ENCODE results near the gene SLC36A4. TPM values are rescaled to one million over a fixed set of nuclear protein-coding genes. Genes with fewer than 3 reads are reported as not detected.
"Not testable (repeated sequence)": the region's sequence is repeated elsewhere in the genome, so short reads cannot be mapped to it uniquely, and the experiment has no call there.

SLC36A4 gene
- polyA plus RNA-seq, 3 donors from 2014 or later: 10.3 to 29.6 (median 15.6) TPM

DNA sequence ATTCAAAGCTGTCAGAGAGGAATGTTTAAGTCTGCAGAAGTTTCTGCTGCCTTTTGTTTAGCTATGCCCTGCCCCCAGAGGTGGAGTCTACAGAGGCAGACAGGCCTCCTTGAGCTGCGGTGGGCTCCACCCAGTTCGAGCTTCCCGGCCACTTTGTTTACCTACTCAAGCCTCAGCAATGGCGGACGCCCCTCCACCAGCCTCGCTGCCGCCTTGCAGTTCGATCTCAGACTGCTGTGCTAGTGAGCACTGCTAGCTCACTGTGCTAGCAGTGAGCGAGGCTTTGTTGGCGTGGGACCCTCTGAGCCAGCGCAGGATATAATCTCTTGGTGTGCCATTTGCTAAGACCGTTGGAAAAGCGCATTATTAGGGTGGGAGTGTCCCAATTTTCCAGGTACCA lies 19.9 kb downstream of the SLC36A4 start:
- H3K36me3 Mint-ChIP-seq: peaks cover 27 to 46% (median 38%) of the 10 kb centered on the region in 3 donors
- H3K9me3 Mint-ChIP-seq: peaks cover 2 to 12% (median 7%) of the 10 kb centered on the region in 6 donors
- H3K27me3 Mint-ChIP-seq (ENCODE audit: low read depth in 3 of 3); DNase-seq; H3K4me3 Mint-ChIP-seq; H3K27ac Mint-ChIP-seq; H3K4me1 Mint-ChIP-seq: not testable (repeated sequence)

DNA sequence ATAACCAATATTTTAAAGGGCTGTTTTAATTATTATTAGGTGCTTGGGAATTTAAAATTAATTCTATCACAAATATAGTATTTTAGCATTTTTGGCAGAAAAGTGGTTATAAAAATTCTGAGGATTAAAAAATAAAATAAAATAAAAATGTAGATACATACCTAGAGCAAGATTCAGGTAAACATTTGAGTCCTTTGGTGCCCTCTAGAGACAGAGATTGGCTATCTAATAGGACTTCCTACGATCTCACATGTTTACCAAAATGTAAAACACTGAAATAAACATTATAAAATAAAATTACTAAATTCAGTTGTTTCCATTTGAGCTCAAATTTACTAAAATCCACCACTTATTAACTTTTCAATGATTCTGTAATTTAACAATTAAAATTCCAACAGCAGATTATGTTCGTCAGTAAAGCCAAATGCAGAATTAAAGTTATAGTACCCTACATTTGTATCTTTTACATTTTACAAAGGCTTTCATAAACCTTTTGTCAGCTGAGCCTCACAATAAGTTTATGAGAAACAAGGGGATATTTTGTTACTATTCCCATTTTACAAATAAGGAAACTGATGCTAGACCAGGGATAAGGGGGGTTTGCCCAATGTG lies 27.7 kb downstream of the SLC36A4 start:
- Mint-ChIP-seq H3K4me3 (no peak overlapping the region), H3K27ac (no peak overlapping the region), H3K27me3 (ENCODE audit: low read depth in 3 of 3) (no peaks in the 10 kb centered on the region), H3K4me1 (peaks cover 9 to 16% of the 10 kb centered on the region in 2 donors), H3K9me3 (no peaks in the 10 kb centered on the region), H3K36me3 (peaks cover 0 to 2% (median 0%) of the 10 kb centered on the region in 3 donors)
- DNase-seq: no peak

DNA sequence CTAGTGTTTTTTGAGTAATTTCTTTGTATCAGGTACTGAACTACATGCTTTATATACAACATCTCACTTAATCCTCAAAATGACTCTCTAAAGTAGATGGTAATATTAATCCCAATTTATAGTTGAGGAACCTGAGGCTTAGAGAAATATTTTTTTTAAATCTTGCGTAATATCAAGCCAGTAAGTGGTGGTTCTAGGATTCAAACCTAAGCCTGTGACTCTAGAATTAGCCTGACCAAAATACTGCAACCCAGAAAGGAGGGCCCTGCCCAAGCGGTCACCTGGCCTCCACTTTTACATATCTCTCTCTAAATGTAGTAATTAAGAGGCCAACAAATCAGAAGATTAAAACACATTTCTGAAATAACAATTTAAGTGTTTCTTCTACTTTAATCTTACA lies 28.6 kb downstream of the SLC36A4 start:
- DNase-seq: no peak
- H3K4me1 Mint-ChIP-seq: peaks cover 9 to 16% of the 10 kb centered on the region in 2 donors
- H3K9me3 Mint-ChIP-seq: peaks cover 0 to 1% (median 0%) of the 10 kb centered on the region in 6 donors
- no peaks in the 10 kb centered on the region for H3K27me3 Mint-ChIP-seq (ENCODE audit: low read depth in 3 of 3)
- no peak overlapping the region for H3K4me3 Mint-ChIP-seq
- peaks cover 8 to 11% (median 8%) of the 10 kb centered on the region in 3 donors for H3K36me3 Mint-ChIP-seq
- no peak overlapping the region for H3K27ac Mint-ChIP-seq

DNA sequence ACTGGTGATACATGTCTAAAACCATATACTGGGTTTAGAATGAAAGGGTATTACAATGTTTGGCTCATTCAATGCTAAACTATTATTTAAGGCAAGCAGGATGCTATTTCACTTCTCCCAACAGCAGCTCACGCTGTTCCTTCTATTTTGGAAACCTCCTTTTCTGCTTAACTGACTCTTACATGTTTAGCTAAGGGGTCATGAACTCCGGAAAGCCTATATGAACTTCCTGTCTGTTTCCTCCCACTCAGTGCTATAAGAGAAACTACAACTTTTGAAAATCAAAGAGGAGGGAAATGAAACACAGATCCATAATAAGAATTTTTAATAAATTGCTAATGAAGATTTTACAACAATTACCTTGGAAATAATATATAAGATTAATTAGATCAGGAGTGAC lies 30.9 kb downstream of the SLC36A4 start:
- no peaks in the 10 kb centered on the region for H3K27me3 Mint-ChIP-seq (ENCODE audit: low read depth in 3 of 3)
- peaks cover 0 to 1% (median 0%) of the 10 kb centered on the region in 6 donors for H3K9me3 Mint-ChIP-seq
- no peak overlapping the region for H3K4me3 Mint-ChIP-seq
- no peak overlapping the region for H3K27ac Mint-ChIP-seq
- H3K36me3 Mint-ChIP-seq: peaks cover 15 to 23% (median 18%) of the 10 kb centered on the region in 3 donors
- DNase-seq: no peak
- peaks cover 9 to 16% of the 10 kb centered on the region in 2 donors for H3K4me1 Mint-ChIP-seq

DNA sequence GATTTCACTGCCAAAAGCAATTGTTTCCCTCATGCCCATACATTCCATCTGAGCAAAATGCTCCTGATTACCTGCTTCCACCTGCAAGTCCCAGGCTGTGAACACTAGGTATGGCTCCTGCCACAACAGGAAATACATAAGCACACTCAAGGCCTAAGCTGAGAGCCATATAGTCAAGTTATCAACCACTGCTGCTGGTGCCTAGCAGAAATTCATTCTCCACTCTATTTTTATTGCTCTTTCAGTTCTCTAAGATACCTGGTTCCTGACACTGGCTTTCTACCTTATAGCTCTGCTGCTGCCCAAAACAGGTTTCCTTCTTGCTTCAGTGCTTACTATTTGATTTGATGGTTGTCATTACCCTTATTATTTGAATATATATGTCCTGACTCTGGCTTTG lies 31.6 kb downstream of the SLC36A4 start:
- no peak overlapping the region for H3K27ac Mint-ChIP-seq
- DNase-seq: no peak
- H3K4me3 Mint-ChIP-seq: no peak overlapping the region
- peaks cover 0 to 1% (median 0%) of the 10 kb centered on the region in 6 donors for H3K9me3 Mint-ChIP-seq
- H3K36me3 Mint-ChIP-seq: peaks cover 17 to 27% (median 18%) of the 10 kb centered on the region in 3 donors
- H3K27me3 Mint-ChIP-seq (ENCODE audit: low read depth in 3 of 3): no peaks in the 10 kb centered on the region
- H3K4me1 Mint-ChIP-seq: peaks cover 9 to 16% of the 10 kb centered on the region in 2 donors

DNA sequence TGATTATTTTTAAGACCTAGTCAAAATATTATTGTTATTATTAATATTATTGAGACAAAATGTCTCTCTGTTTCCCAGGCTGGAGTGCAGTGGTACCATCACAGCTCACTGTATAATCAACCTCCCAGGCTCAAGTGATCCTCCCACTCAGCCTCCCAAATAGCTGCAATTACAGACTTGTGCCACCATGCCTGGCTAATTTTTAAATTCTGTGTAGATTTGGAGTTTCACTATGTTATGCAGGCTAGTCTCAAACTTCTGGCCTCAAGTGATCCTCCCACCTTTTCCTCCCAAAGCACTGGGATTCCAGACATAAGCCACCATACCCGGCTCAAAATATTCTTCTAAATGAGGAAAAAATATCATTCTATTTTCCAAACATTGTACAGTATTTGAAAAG lies 37.0 kb downstream of the SLC36A4 start:
- H3K4me1 Mint-ChIP-seq: no peaks in the 10 kb centered on the region
- peaks cover 0 to 3% (median under 1%) of the 10 kb centered on the region in 6 donors for H3K9me3 Mint-ChIP-seq
- no peak for DNase-seq
- H3K36me3 Mint-ChIP-seq: peaks cover 31 to 48% (median 36%) of the 10 kb centered on the region in 3 donors
- no peak overlapping the region for H3K27ac Mint-ChIP-seq
- H3K4me3 Mint-ChIP-seq: no peak overlapping the region
- no peaks in the 10 kb centered on the region for H3K27me3 Mint-ChIP-seq (ENCODE audit: low read depth in 3 of 3)

DNA sequence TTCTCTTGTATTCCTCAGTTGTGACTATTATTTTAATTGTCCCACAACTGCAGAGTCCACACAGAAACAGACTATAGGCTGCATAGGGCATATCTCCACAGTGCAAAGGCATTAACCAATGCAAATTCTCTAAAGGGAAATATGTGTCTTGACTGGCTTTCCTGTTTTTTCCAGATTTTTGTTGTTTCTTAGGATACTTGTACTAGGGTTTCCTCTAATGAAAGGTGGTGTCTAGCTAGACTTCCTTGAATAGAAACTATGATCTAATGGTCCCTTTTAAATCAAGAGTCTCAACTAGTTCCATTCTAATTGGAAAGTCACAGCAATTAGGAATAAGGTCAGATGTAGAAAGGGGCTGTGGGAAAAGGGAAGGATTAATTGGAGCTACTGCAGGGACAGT lies 37.6 kb downstream of the SLC36A4 start:
- Mint-ChIP-seq H3K36me3 (peaks cover 31 to 51% (median 39%) of the 10 kb centered on the region in 3 donors), H3K27me3 (ENCODE audit: low read depth in 3 of 3) (no peaks in the 10 kb centered on the region), H3K9me3 (peaks cover 0 to 7% (median under 1%) of the 10 kb centered on the region in 6 donors)

DNA sequence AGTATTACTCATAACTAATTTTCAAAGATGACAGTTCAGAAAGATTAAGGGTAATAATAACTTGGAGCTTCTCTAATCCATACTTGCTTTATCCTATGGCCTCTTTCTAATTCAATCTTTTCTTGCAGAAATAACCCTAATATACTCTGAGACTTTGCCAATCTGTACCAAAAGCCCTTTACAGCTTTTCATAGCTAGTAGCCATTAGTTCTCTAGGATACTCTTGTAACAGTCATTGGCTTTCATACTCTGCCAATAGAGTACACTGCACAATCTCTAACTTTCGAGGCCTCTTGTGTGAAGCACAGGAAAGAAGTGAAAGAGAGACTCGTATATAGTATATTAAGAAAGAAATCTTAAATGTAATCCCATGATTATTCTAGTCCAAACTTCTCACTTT lies 38.1 kb downstream of the SLC36A4 start:
- Mint-ChIP-seq H3K36me3 (peaks cover 28 to 46% (median 36%) of the 10 kb centered on the region in 3 donors), H3K9me3 (peaks cover 0 to 7% (median under 1%) of the 10 kb centered on the region in 6 donors), H3K27ac (no peak overlapping the region), H3K27me3 (ENCODE audit: low read depth in 3 of 3) (no peaks in the 10 kb centered on the region), H3K4me1 (no peaks in the 10 kb centered on the region), H3K4me3 (no peak overlapping the region)
- no peak for DNase-seq

More for the DNA sequence above, 37.6 kb downstream of the SLC36A4 start:
- no peak for DNase-seq
- no peak overlapping the region for H3K27ac Mint-ChIP-seq
- no peaks in the 10 kb centered on the region for H3K4me1 Mint-ChIP-seq
- H3K4me3 Mint-ChIP-seq: no peak overlapping the region

DNA sequence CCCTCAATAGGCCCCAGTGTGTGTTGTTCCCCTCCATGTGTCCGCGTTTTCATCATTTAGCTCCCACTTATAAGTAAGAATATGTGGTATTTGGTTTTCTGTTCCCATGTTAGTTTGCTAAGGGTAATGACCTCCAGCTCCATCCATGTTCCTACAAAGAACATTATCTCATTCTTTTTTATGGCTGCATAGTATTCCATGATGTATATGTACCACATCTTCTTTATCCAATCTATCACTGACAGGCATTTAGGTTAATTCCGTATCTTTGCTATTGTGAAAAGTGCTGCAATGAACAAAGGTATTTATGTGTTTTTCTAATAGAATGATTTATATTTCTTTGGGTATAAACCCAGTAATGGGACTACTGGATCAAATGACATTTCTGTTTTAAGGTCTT lies 42.1 kb downstream of the SLC36A4 start:
- H3K27me3 Mint-ChIP-seq (ENCODE audit: low read depth in 3 of 3): peaks cover 0 to 2% (median 0%) of the 10 kb centered on the region in 3 donors
- DNase-seq: no peak
- peaks cover 0 to 7% (median 0%) of the 10 kb centered on the region in 6 donors for H3K9me3 Mint-ChIP-seq
- no peak overlapping the region for H3K4me3 Mint-ChIP-seq
- no peak overlapping the region for H3K27ac Mint-ChIP-seq
- H3K36me3 Mint-ChIP-seq: peaks cover 18 to 32% (median 25%) of the 10 kb centered on the region in 3 donors
- H3K4me1 Mint-ChIP-seq: no peaks in the 10 kb centered on the region

DNA sequence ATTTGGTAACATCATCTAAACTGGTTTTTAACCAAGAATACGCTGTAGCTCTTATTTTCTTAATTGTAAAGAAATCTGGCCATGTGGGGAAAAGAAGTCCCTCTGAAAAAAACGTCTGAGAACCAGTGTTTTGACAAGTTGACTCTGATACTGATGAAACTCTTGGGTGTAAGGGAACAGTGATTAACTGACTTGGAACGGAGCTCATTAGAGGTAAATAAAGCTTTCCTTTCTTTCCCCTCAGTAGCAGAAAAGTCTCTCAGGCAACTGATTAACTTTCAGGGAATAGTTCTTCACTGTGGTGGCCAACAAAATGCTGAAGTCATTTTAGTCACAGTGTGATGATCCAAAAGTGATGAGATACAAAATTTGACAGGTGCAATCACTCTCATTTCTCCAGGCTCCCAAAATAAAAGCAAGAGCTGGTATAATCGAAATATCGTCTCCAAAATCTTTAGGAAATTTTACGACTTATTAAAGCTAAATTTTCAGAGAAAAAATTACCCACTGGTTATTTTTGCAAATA lies 52.3 kb downstream of the SLC36A4 start:
- no peak for DNase-seq
- Mint-ChIP-seq H3K4me1 (no peaks in the 10 kb centered on the region), H3K27ac (no peak overlapping the region), H3K9me3 (no peaks in the 10 kb centered on the region), H3K4me3 (no peak overlapping the region), H3K36me3 (peaks cover 4 to 8% (median 7%) of the 10 kb centered on the region in 3 donors), H3K27me3 (ENCODE audit: low read depth in 3 of 3) (no peaks in the 10 kb centered on the region)

DNA sequence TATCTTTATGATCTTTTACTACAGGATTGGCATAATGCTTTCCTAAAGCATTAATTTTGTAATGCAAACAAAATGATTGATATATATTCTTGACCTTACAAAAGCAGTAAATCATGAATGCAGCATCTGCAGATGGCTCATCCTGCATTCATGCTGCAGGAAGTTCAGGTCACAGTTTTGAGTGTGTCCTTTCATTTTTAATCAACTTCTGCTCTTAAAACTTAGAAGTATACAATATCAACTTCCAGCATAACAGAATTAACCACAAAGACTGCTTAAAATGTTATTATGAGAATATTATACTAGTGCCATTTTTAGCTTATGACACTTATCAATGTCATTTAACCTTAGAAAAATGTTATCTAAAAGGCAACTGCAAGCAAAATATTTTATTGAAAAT lies 54.0 kb downstream of the SLC36A4 start:
- no peak overlapping the region for H3K27ac Mint-ChIP-seq
- H3K9me3 Mint-ChIP-seq: no peaks in the 10 kb centered on the region
- DNase-seq: no peak
- no peaks in the 10 kb centered on the region for H3K4me1 Mint-ChIP-seq
- H3K4me3 Mint-ChIP-seq: no peak overlapping the region
- H3K36me3 Mint-ChIP-seq: peaks cover 0 to 8% (median 4%) of the 10 kb centered on the region in 3 donors
- H3K27me3 Mint-ChIP-seq (ENCODE audit: low read depth in 3 of 3): no peaks in the 10 kb centered on the region

DNA sequence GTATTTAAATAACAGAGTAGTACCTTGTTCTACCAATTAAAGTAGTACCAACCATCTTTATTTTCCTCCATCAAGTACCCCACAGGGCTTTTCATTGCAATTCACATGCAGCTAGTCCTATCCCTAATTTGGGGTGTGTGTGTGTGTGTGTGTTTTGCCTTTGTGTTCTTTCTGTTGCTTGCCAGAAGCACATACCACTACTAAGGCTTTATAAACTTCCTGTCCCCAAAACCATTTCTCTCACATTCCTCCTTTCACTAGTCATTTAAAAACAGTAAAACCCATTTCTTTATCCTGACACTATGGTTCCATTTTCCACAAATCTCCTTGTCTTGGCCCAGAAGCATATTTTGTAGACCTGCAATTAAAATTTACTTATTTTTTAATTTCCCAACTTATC lies 54.6 kb downstream of the SLC36A4 start:
- H3K36me3 Mint-ChIP-seq: peaks cover 0 to 8% (median 4%) of the 10 kb centered on the region in 3 donors
- H3K27ac Mint-ChIP-seq: no peak overlapping the region
- H3K27me3 Mint-ChIP-seq (ENCODE audit: low read depth in 3 of 3): no peaks in the 10 kb centered on the region
- no peak for DNase-seq
- H3K4me1 Mint-ChIP-seq: no peaks in the 10 kb centered on the region
- no peaks in the 10 kb centered on the region for H3K9me3 Mint-ChIP-seq
- H3K4me3 Mint-ChIP-seq: no peak overlapping the region

DNA sequence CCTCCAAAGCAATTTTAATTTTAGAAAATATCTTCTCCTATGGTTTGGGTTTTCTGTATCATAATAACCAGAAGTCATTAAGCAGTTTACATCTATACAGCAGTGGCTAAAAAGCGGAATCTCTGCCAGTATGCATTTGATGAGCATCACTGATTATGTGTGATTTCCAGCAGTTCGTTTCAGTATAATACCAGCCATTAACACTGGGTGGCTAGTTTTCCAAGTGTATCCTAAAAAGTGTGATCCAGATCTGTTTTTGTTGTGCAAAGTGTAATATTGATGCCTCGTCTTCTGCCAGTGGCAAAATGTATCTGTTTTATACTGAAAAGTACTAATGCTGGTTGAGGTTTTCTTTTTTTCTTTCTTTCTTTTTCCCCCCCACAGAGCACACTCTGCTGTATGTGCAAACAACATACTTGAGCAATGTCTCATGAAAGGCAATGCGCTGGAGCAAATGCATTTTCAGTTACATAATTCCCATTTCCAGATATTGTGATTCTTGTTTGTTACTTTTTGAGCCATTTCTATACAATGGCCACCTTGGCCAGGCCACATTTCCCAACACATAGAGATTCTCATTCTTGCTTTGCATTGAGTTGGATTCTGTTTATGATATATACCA lies 64.2 kb downstream of the SLC36A4 start:
- Mint-ChIP-seq H3K27ac (no peak overlapping the region), H3K36me3 (peaks cover 0 to 11% (median 0%) of the 10 kb centered on the region in 3 donors), H3K4me3 (no peak overlapping the region), H3K9me3 (peaks cover 0 to 2% (median 0%) of the 10 kb centered on the region in 6 donors), H3K27me3 (ENCODE audit: low read depth in 3 of 3) (no peaks in the 10 kb centered on the region), H3K4me1 (no peaks in the 10 kb centered on the region)
- DNase-seq: no peak

DNA sequence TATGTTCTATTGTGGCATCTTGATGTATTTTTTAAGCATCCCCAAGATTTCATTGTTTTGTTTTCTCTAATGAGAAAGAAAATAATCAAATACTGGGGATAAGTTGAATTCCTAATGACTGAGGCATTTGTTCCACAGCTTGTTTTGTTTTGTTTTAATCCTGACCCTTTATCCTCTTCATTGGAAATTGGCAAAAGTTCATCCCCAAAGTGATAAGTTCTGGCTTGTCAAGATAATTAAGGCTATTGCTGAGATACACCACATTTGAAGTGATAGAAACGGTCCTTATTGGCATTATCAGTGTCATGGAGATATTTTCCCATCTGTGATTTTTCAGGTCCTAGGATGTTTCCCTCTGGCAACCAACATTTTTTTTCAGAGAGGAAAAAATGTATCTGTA lies 65.0 kb downstream of the SLC36A4 start:
- no peaks in the 10 kb centered on the region for H3K27me3 Mint-ChIP-seq (ENCODE audit: low read depth in 3 of 3)
- peaks cover 0 to 2% (median 0%) of the 10 kb centered on the region in 6 donors for H3K9me3 Mint-ChIP-seq
- peaks cover 0 to 11% (median 0%) of the 10 kb centered on the region in 3 donors for H3K36me3 Mint-ChIP-seq
- H3K27ac Mint-ChIP-seq: no peak overlapping the region
- DNase-seq: no peak
- no peaks in the 10 kb centered on the region for H3K4me1 Mint-ChIP-seq
- H3K4me3 Mint-ChIP-seq: no peak overlapping the region

Measured in immature natural killer cell (primary cell).